Measurements from ENCODE around the gene ZNF397.

DNA sequence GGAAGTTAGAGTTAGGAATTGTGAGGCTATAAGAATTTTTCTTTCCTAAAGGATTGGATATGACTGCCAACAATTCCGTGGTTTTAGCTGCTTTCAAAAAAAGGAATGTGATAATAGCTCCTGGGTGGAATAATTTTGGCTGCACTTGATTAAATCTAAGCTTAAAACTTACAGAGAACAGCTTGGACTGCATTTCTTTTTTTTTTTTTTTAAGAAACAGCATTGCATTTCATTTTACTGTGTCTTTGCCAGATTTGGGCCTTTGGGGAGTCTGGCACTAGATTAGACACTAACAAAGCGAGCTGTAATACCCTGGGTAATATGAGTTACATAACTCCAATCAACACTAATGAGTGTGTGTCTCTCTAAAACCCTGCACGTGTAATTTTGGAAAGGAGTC, 37.8 kb upstream of the ZNF397 start:
- TF ChIP-seq EZH2 (IDR thresholded peaks at IDR 0.05) = no peak
- no peak; the same call in 1 of the 2 replicates for TF ChIP-seq POLR2AphosphoS5 (IDR thresholded peaks at IDR 0.05; ENCODE audit: borderline replicate concordance, low read depth, low read length)
- no peak for TF ChIP-seq FOXP2 (optimal IDR thresholded peaks at IDR 0.05; ENCODE audit: control extremely low read depth, extremely low read length, insufficient read depth)

All from SK-N-MC (cell line).